IPS-18a (cell line): ENCODE measurements around the gene GET4.
"Not testable (repeated sequence)": the region's sequence is repeated elsewhere in the genome, so short reads cannot be mapped to it uniquely, and the experiment has no call there.

Experiments
- H3K27ac ChIP-seq: one replicate; pipeline ENCODE4 v1.5.1; 2013; ENCODE audit warnings: low read length
- H3K27me3 ChIP-seq: one replicate; pipeline ENCODE4 v1.6.1; 2013; ENCODE audit warnings: mild to moderate bottlenecking, low read length; ENCODE audit not compliant: control insufficient read depth, insufficient read depth
- H3K36me3 ChIP-seq: one replicate; pipeline ENCODE4 v1.6.1; 2013; ENCODE audit warnings: low read depth, low read length; ENCODE audit not compliant: control insufficient read depth
- H3K4me1 ChIP-seq: one replicate; pipeline ENCODE4 v1.6.1; 2013; ENCODE audit warnings: low read depth, low read length; ENCODE audit not compliant: control insufficient read depth
- H3K4me3 ChIP-seq: one replicate; pipeline ENCODE4 v1.5.1; 2013; ENCODE audit warnings: low read length
- H3K9ac ChIP-seq: one replicate; pipeline ENCODE4 v1.6.1; 2013; ENCODE audit warnings: mild to moderate bottlenecking, low read length, moderate library complexity
- H3K9me3 ChIP-seq: one replicate; pipeline ENCODE4 v1.6.1; 2013; ENCODE audit warnings: low read depth, low read length; ENCODE audit not compliant: control insufficient read depth

GET4 gene

GRCh38 chr7:908159-908581, 31.8 kb downstream of the GET4 start:
- Histone ChIP-seq H3K9ac (no peak overlapping the region), H3K4me1 (no peaks in the 10 kb centered on the region)

GRCh38 chr7:908591-909357, 32.4 kb downstream of the GET4 start:
- not testable (repeated sequence) for H3K27ac ChIP-seq, H3K9me3 ChIP-seq, H3K9ac ChIP-seq, H3K4me1 ChIP-seq, H3K36me3 ChIP-seq
- Histone ChIP-seq H3K27me3 (peaks cover 44% of the 10 kb centered on the region), H3K4me3 (peak overlapping the region; percentile 40)

More at GRCh38 chr7:908159-908581, 31.8 kb downstream of the GET4 start:
- Histone ChIP-seq H3K27me3 (peaks cover 44% of the 10 kb centered on the region), H3K4me3 (no peak overlapping the region), H3K27ac (no peak overlapping the region), H3K9me3 (no peaks in the 10 kb centered on the region), H3K36me3 (no peaks in the 10 kb centered on the region)

- Histone ChIP-seq H3K4me3 (peak overlapping the region; percentile 17), H3K9me3 (no peaks in the 10 kb centered on the region), H3K9ac (no peak overlapping the region), H3K27me3 (peaks cover 40% of the 10 kb centered on the region), H3K27ac (no peak overlapping the region), H3K36me3 (no peaks in the 10 kb centered on the region), H3K4me1 (no peaks in the 10 kb centered on the region)
These were observed 33.3 kb downstream of the GET4 start for GRCh38 chr7:909358-910329.

- Histone ChIP-seq H3K9ac (no peak overlapping the region), H3K27me3 (peaks cover 32% of the 10 kb centered on the region), H3K9me3 (no peaks in the 10 kb centered on the region), H3K4me3 (no peak overlapping the region), H3K36me3 (no peaks in the 10 kb centered on the region), H3K27ac (no peak overlapping the region), H3K4me1 (no peaks in the 10 kb centered on the region)
These were observed 34.1 kb downstream of the GET4 start for GRCh38 chr7:910441-910861.

GRCh38 chr7:910931-911431, 34.6 kb downstream of the GET4 start:
- H3K36me3 ChIP-seq: no peaks in the 10 kb centered on the region
- H3K9ac ChIP-seq: no peak overlapping the region
- no peaks in the 10 kb centered on the region for H3K4me1 ChIP-seq
- H3K27me3 ChIP-seq: peaks cover 30% of the 10 kb centered on the region
- no peak overlapping the region for H3K27ac ChIP-seq
- H3K4me3 ChIP-seq: no peak overlapping the region
- H3K9me3 ChIP-seq: no peaks in the 10 kb centered on the region

GRCh38 chr7:911791-912480, 35.6 kb downstream of the GET4 start:
- H3K4me3 ChIP-seq: no peak overlapping the region
- no peak overlapping the region for H3K9ac ChIP-seq
- peaks cover 26% of the 10 kb centered on the region for H3K27me3 ChIP-seq
- no peaks in the 10 kb centered on the region for H3K9me3 ChIP-seq
- no peak overlapping the region for H3K27ac ChIP-seq
- no peaks in the 10 kb centered on the region for H3K4me1 ChIP-seq
- no peaks in the 10 kb centered on the region for H3K36me3 ChIP-seq

GRCh38 chr7:913736-914520, 37.6 kb downstream of the GET4 start:
- Histone ChIP-seq H3K9ac (no peak overlapping the region), H3K4me1 (no peaks in the 10 kb centered on the region), H3K9me3 (no peaks in the 10 kb centered on the region), H3K27me3 (peaks cover 8% of the 10 kb centered on the region), H3K4me3 (no peak overlapping the region), H3K27ac (no peak overlapping the region), H3K36me3 (no peaks in the 10 kb centered on the region)

- Histone ChIP-seq H3K9me3 (no peaks in the 10 kb centered on the region), H3K4me1 (no peaks in the 10 kb centered on the region)
These were observed 38.3 kb downstream of the GET4 start for GRCh38 chr7:914521-915194.

GRCh38 chr7:915291-916218, 39.2 kb downstream of the GET4 start:
- Histone ChIP-seq H3K27ac (no peak overlapping the region), H3K27me3 (no peaks in the 10 kb centered on the region), H3K36me3 (no peaks in the 10 kb centered on the region), H3K4me3 (no peak overlapping the region), H3K4me1 (no peaks in the 10 kb centered on the region), H3K9ac (no peak overlapping the region), H3K9me3 (no peaks in the 10 kb centered on the region)

More at GRCh38 chr7:914521-915194, 38.3 kb downstream of the GET4 start:
- Histone ChIP-seq H3K9ac (no peak overlapping the region), H3K27me3 (peaks cover 4% of the 10 kb centered on the region), H3K4me3 (no peak overlapping the region), H3K27ac (no peak overlapping the region), H3K36me3 (no peaks in the 10 kb centered on the region)
